Erythroblast (primary cell): ENCODE results near the gene COQ3.

Experiments
- GATA1 ChIP-seq: IDR thresholded peaks from 2 replicates; pipeline ENCODE4 v1.6.1; 2011; ENCODE audit warnings: low read depth, mild to moderate bottlenecking, control low read depth, low read length, moderate library complexity
- POLR2A ChIP-seq: IDR thresholded peaks from 2 replicates; pipeline ENCODE4 v1.6.1; 2011; ENCODE audit warnings: mild to moderate bottlenecking, low read length

GRCh38 chr6:99344289-99344688 is 49.7 kb downstream of the COQ3 start:
- TF ChIP-seq POLR2A = no peak
- TF ChIP-seq GATA1 = no peak
